AG09319 (cell line): ENCODE measurements around the gene TEKT3.

Source experiments
- DNase-seq: peaks from one replicate; pipeline ENCODE4 v3.0.0-alpha.2; 2010; ENCODE audit warnings: low read depth; ENCODE audit errors: extremely low read depth
- TF ChIP-seq, protein P1 (sequence below): IDR thresholded peaks from 2 replicates; pipeline ENCODE4 v1.5.1; 2011; ENCODE audit warnings: low read depth, mild to moderate bottlenecking, inconsistent platforms, low read length, moderate library complexity

The TEKT3 gene

GRCh38 chr17:15380446-15380845 lies 39.0 kb upstream of the TEKT3 start:
- TF ChIP-seq, protein P1, sequence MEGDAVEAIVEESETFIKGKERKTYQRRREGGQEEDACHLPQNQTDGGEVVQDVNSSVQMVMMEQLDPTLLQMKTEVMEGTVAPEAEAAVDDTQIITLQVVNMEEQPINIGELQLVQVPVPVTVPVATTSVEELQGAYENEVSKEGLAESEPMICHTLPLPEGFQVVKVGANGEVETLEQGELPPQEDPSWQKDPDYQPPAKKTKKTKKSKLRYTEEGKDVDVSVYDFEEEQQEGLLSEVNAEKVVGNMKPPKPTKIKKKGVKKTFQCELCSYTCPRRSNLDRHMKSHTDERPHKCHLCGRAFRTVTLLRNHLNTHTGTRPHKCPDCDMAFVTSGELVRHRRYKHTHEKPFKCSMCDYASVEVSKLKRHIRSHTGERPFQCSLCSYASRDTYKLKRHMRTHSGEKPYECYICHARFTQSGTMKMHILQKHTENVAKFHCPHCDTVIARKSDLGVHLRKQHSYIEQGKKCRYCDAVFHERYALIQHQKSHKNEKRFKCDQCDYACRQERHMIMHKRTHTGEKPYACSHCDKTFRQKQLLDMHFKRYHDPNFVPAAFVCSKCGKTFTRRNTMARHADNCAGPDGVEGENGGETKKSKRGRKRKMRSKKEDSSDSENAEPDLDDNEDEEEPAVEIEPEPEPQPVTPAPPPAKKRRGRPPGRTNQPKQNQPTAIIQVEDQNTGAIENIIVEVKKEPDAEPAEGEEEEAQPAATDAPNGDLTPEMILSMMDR: no peak
- no peak for DNase-seq

DNA sequence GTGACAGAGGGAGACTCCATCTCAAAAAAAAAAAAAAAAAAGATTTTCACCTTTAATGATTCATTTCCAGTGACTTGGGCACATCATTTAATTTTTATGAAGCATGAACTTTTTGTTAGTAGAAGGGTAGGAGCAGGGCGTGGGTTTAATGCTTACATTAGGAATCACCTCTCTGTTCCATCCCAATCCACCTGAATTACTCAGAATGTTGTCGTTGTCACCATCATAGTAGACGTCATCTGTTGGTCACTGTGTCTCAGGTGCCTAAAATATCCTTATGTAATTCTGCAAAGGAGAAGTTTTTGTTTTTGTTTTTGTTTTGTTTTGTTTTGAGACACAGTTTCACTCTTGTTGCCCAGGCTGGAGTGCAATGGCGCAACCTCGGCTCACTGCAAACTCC lies 38.3 kb upstream of the TEKT3 start:
- DNase-seq: no peak
- TF ChIP-seq, protein P1: no peak

GRCh38 chr17:15378243-15378642 lies 36.8 kb upstream of the TEKT3 start:
- DNase-seq: no peak
- TF ChIP-seq, protein P1: no peak

GRCh38 chr17:15377616-15378015 lies 36.2 kb upstream of the TEKT3 start:
- TF ChIP-seq, protein P1: no peak

GRCh38 chr17:15377200-15377599 lies 35.8 kb upstream of the TEKT3 start:
- DNase-seq: no peak
- TF ChIP-seq, protein P1: peak; percentile 15

More at GRCh38 chr17:15377616-15378015, 36.2 kb upstream of the TEKT3 start:
- DNase-seq: no peak

DNA sequence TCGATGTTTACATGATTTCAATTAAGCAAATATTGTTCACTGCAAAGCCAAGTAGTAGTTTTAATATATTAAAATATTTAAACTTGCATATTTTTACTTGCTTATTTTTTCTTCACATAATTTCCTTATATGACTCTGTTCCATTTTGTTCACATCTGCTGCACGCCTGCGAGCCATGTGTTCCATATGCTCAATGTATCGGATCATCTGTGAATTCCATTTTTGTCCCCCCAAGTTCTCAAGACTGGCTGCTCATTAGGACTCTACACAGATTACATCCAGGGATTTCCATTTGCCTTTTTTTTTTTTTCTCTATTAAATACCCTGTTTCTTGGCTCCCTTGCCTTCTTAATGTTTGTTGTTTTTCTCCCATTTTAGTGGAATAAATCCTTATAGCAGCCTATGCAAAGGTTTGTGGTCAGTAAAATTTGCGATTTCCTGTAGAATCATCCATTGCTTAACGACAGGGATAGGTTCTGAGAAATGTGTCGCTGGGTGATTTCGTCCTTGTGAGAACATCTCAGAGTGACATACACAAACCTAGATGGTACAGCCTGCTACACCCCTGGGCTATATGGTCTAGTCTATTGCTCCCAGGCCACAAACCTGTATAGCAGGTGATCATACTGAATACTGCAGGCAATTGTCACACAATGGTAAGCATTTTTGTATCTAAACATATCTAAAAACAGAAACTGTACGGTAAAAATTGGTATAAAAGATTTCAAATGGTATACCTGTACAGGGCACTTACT lies 30.2 kb upstream of the TEKT3 start:
- no peak for DNase-seq
- TF ChIP-seq, protein P1: no peak

GRCh38 chr17:15368600-15368999 lies 27.2 kb upstream of the TEKT3 start:
- no peak for DNase-seq
- TF ChIP-seq, protein P1: no peak
